Panc1 (cell line): ENCODE measurements around the gene MVB12A.

Experiments
- CTCF ChIP-seq: fragments of 450-650 bp; IDR thresholded peaks from 2 replicates; pipeline ENCODE4 v1.5.1; 2017; ENCODE audit warnings: mild to moderate bottlenecking
- POLR2AphosphoS5 ChIP-seq: IDR thresholded peaks from 2 replicates; pipeline ENCODE4 v1.6.1; 2012; ENCODE audit warnings: mild to moderate bottlenecking, low read depth, low read length, moderate library complexity
- SIN3A ChIP-seq: IDR thresholded peaks from 2 replicates; pipeline ENCODE4 v1.6.1; 2012; ENCODE audit warnings: low read depth, mild to moderate bottlenecking, low read length, moderate library complexity, borderline replicate concordance; ENCODE audit not compliant: insufficient read depth
- TF ChIP-seq, protein P1 (sequence below), 2 experiments: IDR thresholded peaks; 2 replicates each; pipeline ENCODE4 v1.6.1; 2011 to 2012; ENCODE audit warnings: low read depth in 2 of 2, control low read depth in 1 of 2, low read length in 1 of 2, mild to moderate bottlenecking in 1 of 2, moderate library complexity in 1 of 2; ENCODE audit not compliant: insufficient read depth in 1 of 2

DNA sequence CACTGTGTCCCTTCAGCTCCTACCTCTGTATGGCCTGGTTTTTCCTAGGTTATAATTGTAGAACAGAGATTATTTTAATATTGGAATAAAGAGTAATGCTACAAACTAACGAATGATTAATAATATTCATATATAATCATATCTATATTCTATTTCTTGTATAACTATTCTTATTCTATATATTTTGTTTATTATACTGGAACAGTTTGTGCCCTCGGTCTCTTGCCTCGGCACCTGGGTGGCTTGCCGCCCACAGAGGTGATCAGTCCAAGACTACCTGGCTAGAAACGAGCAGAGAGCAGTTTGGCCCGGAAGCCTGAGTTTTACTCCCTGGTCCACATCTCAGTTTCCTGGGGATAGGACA is 46.6 kb downstream of the MVB12A start:
- TF ChIP-seq CTCF: no peak
- TF ChIP-seq POLR2AphosphoS5: no peak
- TF ChIP-seq SIN3A: no peak
- TF ChIP-seq, protein P1, sequence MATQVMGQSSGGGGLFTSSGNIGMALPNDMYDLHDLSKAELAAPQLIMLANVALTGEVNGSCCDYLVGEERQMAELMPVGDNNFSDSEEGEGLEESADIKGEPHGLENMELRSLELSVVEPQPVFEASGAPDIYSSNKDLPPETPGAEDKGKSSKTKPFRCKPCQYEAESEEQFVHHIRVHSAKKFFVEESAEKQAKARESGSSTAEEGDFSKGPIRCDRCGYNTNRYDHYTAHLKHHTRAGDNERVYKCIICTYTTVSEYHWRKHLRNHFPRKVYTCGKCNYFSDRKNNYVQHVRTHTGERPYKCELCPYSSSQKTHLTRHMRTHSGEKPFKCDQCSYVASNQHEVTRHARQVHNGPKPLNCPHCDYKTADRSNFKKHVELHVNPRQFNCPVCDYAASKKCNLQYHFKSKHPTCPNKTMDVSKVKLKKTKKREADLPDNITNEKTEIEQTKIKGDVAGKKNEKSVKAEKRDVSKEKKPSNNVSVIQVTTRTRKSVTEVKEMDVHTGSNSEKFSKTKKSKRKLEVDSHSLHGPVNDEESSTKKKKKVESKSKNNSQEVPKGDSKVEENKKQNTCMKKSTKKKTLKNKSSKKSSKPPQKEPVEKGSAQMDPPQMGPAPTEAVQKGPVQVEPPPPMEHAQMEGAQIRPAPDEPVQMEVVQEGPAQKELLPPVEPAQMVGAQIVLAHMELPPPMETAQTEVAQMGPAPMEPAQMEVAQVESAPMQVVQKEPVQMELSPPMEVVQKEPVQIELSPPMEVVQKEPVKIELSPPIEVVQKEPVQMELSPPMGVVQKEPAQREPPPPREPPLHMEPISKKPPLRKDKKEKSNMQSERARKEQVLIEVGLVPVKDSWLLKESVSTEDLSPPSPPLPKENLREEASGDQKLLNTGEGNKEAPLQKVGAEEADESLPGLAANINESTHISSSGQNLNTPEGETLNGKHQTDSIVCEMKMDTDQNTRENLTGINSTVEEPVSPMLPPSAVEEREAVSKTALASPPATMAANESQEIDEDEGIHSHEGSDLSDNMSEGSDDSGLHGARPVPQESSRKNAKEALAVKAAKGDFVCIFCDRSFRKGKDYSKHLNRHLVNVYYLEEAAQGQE (IDR thresholded peaks at IDR 0.05; ENCODE audit: insufficient read depth in 1 of 2, low read depth in 2 of 2, low read length in 1 of 2): no peak
